ENCODE results near the gene CUBN. TPM values are rescaled to one million over a fixed set of nuclear protein-coding genes. Genes with fewer than 3 reads are reported as not detected.

CUBN gene
- total and polyA plus RNA-seq, 2 donors: 0.54 to 6.1 TPM

- Histone ChIP-seq H3K4me3 (ENCODE audit: low read depth, low read length) (no peak overlapping the region), H3K36me3 (ENCODE audit: insufficient read depth) (no peaks in the 10 kb centered on the region), H3K4me1 (ENCODE audit: insufficient read depth) (no peaks in the 10 kb centered on the region), H3K27ac (ENCODE audit: low read depth) (no peak overlapping the region)
- DNase-seq (ENCODE audit: extremely low spot score): no peak
- 72% methylated on average over 2 of the region's 2 CpGs for WGBS
Observed at GRCh38 chr10:16907687-16908086, 221.9 kb downstream of the CUBN start.

- H3K4me1 ChIP-seq (ENCODE audit: insufficient read depth): no peaks in the 10 kb centered on the region
- no peak overlapping the region for H3K27ac ChIP-seq (ENCODE audit: low read depth)
- no peak for DNase-seq (ENCODE audit: extremely low spot score)
- H3K36me3 ChIP-seq (ENCODE audit: insufficient read depth): no peaks in the 10 kb centered on the region
- no peak overlapping the region for H3K4me3 ChIP-seq (ENCODE audit: low read depth, low read length)
- 88% methylated on average over 8 of the region's 8 CpGs for WGBS
Observed at GRCh38 chr10:16905320-16905719, 224.3 kb downstream of the CUBN start.

DNA sequence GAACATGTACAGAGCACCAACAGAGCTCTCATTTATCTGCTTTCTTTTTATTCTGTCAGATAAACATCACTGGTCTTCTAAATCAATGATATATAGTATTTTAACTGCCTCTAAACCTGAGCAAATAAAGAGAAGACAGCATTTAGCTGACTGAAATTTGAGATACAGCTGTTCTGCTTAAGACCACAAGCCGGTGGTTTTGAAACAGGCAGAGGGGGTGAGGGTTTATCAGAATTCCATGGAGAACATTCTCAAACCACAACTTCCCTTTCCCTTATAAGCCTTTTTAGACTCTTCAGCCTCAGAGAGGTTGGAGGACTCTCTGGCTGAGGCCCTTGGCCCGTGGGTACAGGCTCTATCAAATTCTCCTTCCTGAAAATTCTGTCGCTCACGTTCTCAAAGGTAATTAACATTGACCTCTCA, 225.0 kb downstream of the CUBN start:
- Histone ChIP-seq H3K27ac (ENCODE audit: low read depth) (no peak overlapping the region), H3K4me1 (ENCODE audit: insufficient read depth) (no peaks in the 10 kb centered on the region), H3K4me3 (ENCODE audit: low read depth, low read length) (no peak overlapping the region), H3K36me3 (ENCODE audit: insufficient read depth) (no peaks in the 10 kb centered on the region)
- DNase-seq (ENCODE audit: extremely low spot score): no peak
- WGBS: 77% methylated on average over 4 of the region's 4 CpGs

- Histone ChIP-seq H3K27ac (ENCODE audit: low read depth) (no peak overlapping the region), H3K4me1 (ENCODE audit: insufficient read depth) (no peaks in the 10 kb centered on the region)
Observed at GRCh38 chr10:16904049-16904448, 225.6 kb downstream of the CUBN start.

DNA sequence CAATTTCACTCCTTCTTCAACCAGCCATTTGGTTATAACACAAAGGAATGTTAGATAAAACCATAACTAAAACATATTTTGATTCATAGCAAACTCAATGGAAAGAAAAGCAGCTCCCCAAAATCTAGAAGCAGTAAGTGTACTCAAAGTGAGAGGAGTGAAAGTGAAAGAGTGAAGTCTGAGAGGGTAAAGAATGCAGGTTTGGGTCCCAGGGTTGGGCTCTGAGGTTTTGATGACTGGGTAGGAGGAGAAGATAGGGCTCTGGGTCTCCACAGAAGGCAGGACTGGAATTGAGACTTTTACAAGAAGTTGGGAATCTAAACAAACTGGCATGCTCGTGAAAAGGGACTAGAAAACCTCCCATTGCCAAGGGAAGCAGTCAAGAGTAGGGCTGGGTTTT, 227.0 kb downstream of the CUBN start:
- DNase-seq (ENCODE audit: extremely low spot score): no peak
- WGBS: 48% methylated on average over 1 of the region's 1 CpG
- Histone ChIP-seq H3K27ac (ENCODE audit: low read depth) (no peak overlapping the region), H3K4me3 (ENCODE audit: low read depth, low read length) (no peak overlapping the region), H3K36me3 (ENCODE audit: insufficient read depth) (no peaks in the 10 kb centered on the region), H3K4me1 (ENCODE audit: insufficient read depth) (no peaks in the 10 kb centered on the region)

More at GRCh38 chr10:16904049-16904448, 225.6 kb downstream of the CUBN start:
- DNase-seq (ENCODE audit: extremely low spot score): no peak
- Histone ChIP-seq H3K36me3 (ENCODE audit: insufficient read depth) (no peaks in the 10 kb centered on the region), H3K4me3 (ENCODE audit: low read depth, low read length) (no peak overlapping the region)

DNA sequence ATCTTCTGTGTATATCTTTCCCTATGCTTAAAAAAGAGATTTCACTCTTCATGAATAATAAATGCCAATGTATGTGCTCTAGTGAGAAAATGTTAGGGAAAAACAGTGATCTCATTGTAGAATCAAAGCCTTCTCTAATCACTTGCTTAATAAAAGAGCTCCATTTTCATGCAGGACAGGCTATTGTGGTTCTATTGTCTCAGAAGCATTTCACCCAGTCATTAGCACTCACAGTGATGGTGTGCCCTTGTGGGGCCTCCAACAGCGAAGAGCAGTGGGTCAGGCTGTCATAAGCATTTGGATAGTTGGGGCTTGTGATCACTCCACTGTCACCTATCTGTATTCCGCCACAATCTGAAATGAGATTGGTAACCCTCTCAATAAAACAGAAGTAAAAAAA, 228.5 kb downstream of the CUBN start:
- Histone ChIP-seq H3K36me3 (ENCODE audit: insufficient read depth) (no peaks in the 10 kb centered on the region), H3K4me1 (ENCODE audit: insufficient read depth) (no peaks in the 10 kb centered on the region), H3K27ac (ENCODE audit: low read depth) (no peak overlapping the region), H3K4me3 (ENCODE audit: low read depth, low read length) (no peak overlapping the region)
- no peak for DNase-seq (ENCODE audit: extremely low spot score)
- 48% methylated on average over 2 of the region's 2 CpGs for WGBS

DNA sequence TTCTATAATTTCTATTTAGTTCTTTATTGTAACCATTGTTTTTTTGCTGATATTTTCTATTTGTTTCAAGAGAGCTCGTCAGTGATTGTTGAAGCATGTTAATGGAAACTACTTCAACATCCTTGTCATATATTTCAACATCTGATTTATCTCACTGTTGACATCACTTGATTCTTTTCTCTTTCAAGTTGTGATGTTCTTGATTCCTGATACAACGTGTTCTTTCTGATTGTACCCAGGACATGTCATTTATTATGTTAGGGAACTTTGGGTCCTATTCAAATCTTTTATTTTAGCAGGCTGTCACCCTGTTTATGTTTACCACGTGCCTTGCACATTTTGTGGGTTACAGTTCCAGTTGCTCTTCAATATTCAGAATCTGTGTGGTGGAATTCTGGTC, 232.6 kb downstream of the CUBN start:
- H3K36me3 ChIP-seq (ENCODE audit: insufficient read depth): no peaks in the 10 kb centered on the region
- no peak for DNase-seq (ENCODE audit: extremely low spot score)

GRCh38 chr10:16894821-16895220, 234.8 kb downstream of the CUBN start:
- Histone ChIP-seq H3K36me3 (ENCODE audit: insufficient read depth) (no peaks in the 10 kb centered on the region), H3K4me3 (ENCODE audit: low read depth, low read length) (no peak overlapping the region), H3K27ac (ENCODE audit: low read depth) (no peak overlapping the region), H3K4me1 (ENCODE audit: insufficient read depth) (no peaks in the 10 kb centered on the region)
- no peak for DNase-seq (ENCODE audit: extremely low spot score)
- WGBS: 38% methylated on average over 1 of the region's 1 CpG

More for the DNA sequence above, 232.6 kb downstream of the CUBN start:
- no peaks in the 10 kb centered on the region for H3K4me1 ChIP-seq (ENCODE audit: insufficient read depth)
- 89% methylated on average over 3 of the region's 3 CpGs for WGBS
- H3K27ac ChIP-seq (ENCODE audit: low read depth): no peak overlapping the region
- H3K4me3 ChIP-seq (ENCODE audit: low read depth, low read length): no peak overlapping the region

DNA sequence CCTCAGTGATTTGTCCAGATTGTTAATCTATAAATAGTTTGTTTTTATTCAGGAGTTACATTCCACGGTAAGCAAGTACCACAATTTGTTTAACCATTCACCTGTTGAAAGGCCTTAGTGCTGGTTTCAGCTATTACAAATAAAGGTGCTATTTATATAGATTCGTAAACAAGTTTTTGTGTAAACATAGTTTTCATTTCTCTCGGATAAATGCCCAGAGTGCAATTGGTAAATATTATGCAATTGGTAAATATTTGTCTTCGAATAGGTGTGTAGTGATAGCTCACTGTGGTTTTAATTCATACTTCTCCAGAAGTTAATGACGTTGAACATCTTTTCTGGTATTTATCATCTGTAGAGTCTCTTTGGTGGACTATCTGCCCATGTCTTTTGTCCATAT, 235.9 kb downstream of the CUBN start:
- 48% methylated on average over 5 of the region's 5 CpGs for WGBS
- no peak for DNase-seq (ENCODE audit: extremely low spot score)
- H3K36me3 ChIP-seq (ENCODE audit: insufficient read depth): no peaks in the 10 kb centered on the region
- H3K4me3 ChIP-seq (ENCODE audit: low read depth, low read length): no peak overlapping the region
- H3K4me1 ChIP-seq (ENCODE audit: insufficient read depth): no peaks in the 10 kb centered on the region
- no peak overlapping the region for H3K27ac ChIP-seq (ENCODE audit: low read depth)

GRCh38 chr10:16891375-16892313, 238.0 kb downstream of the CUBN start:
- Histone ChIP-seq H3K36me3 (ENCODE audit: insufficient read depth) (no peaks in the 10 kb centered on the region), H3K27ac (ENCODE audit: low read depth) (no peak overlapping the region), H3K4me1 (ENCODE audit: insufficient read depth) (no peaks in the 10 kb centered on the region), H3K4me3 (ENCODE audit: low read depth, low read length) (no peak overlapping the region)
- WGBS: 41% methylated on average over 12 of the region's 12 CpGs
- DNase-seq (ENCODE audit: extremely low spot score): no peak

DNA sequence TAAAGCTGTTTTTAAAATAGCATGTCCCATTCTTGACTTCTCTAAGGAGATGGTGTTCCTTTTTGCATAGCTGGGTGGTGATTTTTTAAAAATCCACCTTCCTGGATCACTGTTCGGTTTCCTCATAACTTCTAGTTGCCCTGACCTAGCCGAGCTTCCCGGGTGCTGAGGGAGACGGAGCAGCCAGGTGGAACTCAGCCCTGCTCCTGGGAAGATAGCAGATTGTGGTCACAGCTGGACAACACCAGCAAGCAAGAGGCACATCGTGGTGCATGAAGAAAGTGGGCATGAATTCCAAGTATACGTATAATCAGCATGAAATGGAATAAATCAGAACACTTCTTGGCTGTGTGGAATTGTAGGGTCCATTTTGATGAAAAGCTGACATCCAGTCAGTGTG, 238.9 kb downstream of the CUBN start:
- no peaks in the 10 kb centered on the region for H3K36me3 ChIP-seq (ENCODE audit: insufficient read depth)
- 81% methylated on average over 6 of the region's 6 CpGs for WGBS
- H3K4me1 ChIP-seq (ENCODE audit: insufficient read depth): no peaks in the 10 kb centered on the region
- no peak for DNase-seq (ENCODE audit: extremely low spot score)
- no peak overlapping the region for H3K27ac ChIP-seq (ENCODE audit: low read depth)
- no peak overlapping the region for H3K4me3 ChIP-seq (ENCODE audit: low read depth, low read length)

GRCh38 chr10:16887565-16887964, 242.0 kb downstream of the CUBN start:
- Histone ChIP-seq H3K27ac (ENCODE audit: low read depth) (no peak overlapping the region), H3K4me3 (ENCODE audit: low read depth, low read length) (no peak overlapping the region), H3K36me3 (ENCODE audit: insufficient read depth) (no peaks in the 10 kb centered on the region), H3K4me1 (ENCODE audit: insufficient read depth) (no peaks in the 10 kb centered on the region)
- no peak for DNase-seq (ENCODE audit: extremely low spot score)
- 17% methylated on average over 3 of the region's 3 CpGs for WGBS

GRCh38 chr10:16886031-16886430, 243.6 kb downstream of the CUBN start:
- H3K4me3 ChIP-seq (ENCODE audit: low read depth, low read length): no peak overlapping the region
- no peaks in the 10 kb centered on the region for H3K4me1 ChIP-seq (ENCODE audit: insufficient read depth)
- WGBS: 50% methylated on average over 2 of the region's 2 CpGs
- DNase-seq (ENCODE audit: extremely low spot score): no peak
- H3K36me3 ChIP-seq (ENCODE audit: insufficient read depth): no peaks in the 10 kb centered on the region
- H3K27ac ChIP-seq (ENCODE audit: low read depth): no peak overlapping the region

- Histone ChIP-seq H3K4me3 (ENCODE audit: low read depth, low read length) (no peak overlapping the region), H3K4me1 (ENCODE audit: insufficient read depth) (no peaks in the 10 kb centered on the region), H3K27ac (ENCODE audit: low read depth) (no peak overlapping the region), H3K36me3 (ENCODE audit: insufficient read depth) (no peaks in the 10 kb centered on the region)
- DNase-seq (ENCODE audit: extremely low spot score): no peak
- 97% methylated on average over 2 of the region's 2 CpGs for WGBS
Observed at GRCh38 chr10:16884497-16884896, 245.1 kb downstream of the CUBN start.

Measured in urinary bladder (tissue), 4 donors.